ENCODE data around the gene FBXL16.
A peak's percentile ranks its signal among the peaks of the same experiment; 100 is the strongest.

The FBXL16 gene

GRCh38 chr16:649631-650030, 56.0 kb downstream of the FBXL16 start:
- peaks cover 17% of the 10 kb centered on the region for H3K4me1 ChIP-seq (ENCODE audit: insufficient read depth, low read length)
- H2AFZ ChIP-seq (ENCODE audit: low read depth, low read length) = no peak overlapping the region

GRCh38 chr16:648781-649589, 56.6 kb downstream of the FBXL16 start, which contains the start of gene WDR90:
Gene WDR90, plus strand, starts transcription at chr16:649365. Its CDS starts 52 bp downstream, at chr16:649417.
- Histone ChIP-seq H3K9me3 (ENCODE audit: low read length) (no peaks in the 10 kb centered on the region), H3K27me3 (ENCODE audit: insufficient read depth, low read length) (no peaks in the 10 kb centered on the region), H2AFZ (ENCODE audit: low read depth, low read length) (peak within 1 kb of the TSS; percentile 82), H3K36me3 (ENCODE audit: insufficient read depth, low read length) (peaks cover 13% of the 10 kb centered on the region), H3K4me3 (ENCODE audit: low read length) (peak within 1 kb of the TSS; percentile 95), H3K4me1 (ENCODE audit: insufficient read depth, low read length) (peaks cover 17% of the 10 kb centered on the region)

More at GRCh38 chr16:649631-650030, 56.0 kb downstream of the FBXL16 start:
- Histone ChIP-seq H3K4me3 (ENCODE audit: low read length) (peak overlapping the region; percentile 95), H3K27me3 (ENCODE audit: insufficient read depth, low read length) (no peaks in the 10 kb centered on the region), H3K36me3 (ENCODE audit: insufficient read depth, low read length) (peaks cover 15% of the 10 kb centered on the region), H3K9me3 (ENCODE audit: low read length) (no peaks in the 10 kb centered on the region)

- Histone ChIP-seq H3K27me3 (ENCODE audit: insufficient read depth, low read length) (no peaks in the 10 kb centered on the region), H3K4me3 (ENCODE audit: low read length) (peak overlapping the region; percentile 95), H3K9me3 (ENCODE audit: low read length) (no peaks in the 10 kb centered on the region), H2AFZ (ENCODE audit: low read depth, low read length) (peak overlapping the region; percentile 82), H3K36me3 (ENCODE audit: insufficient read depth, low read length) (peaks cover 10% of the 10 kb centered on the region), H3K4me1 (ENCODE audit: insufficient read depth, low read length) (peaks cover 17% of the 10 kb centered on the region)
Measured at GRCh38 chr16:648071-648780, 57.4 kb downstream of the FBXL16 start.

- no peak overlapping the region for H2AFZ ChIP-seq (ENCODE audit: low read depth, low read length)
- H3K4me3 ChIP-seq (ENCODE audit: low read length) = no peak overlapping the region
- H3K36me3 ChIP-seq (ENCODE audit: insufficient read depth, low read length) = peaks cover 7% of the 10 kb centered on the region
- H3K9me3 ChIP-seq (ENCODE audit: low read length) = no peaks in the 10 kb centered on the region
- peaks cover 22% of the 10 kb centered on the region for H3K4me1 ChIP-seq (ENCODE audit: insufficient read depth, low read length)
- no peaks in the 10 kb centered on the region for H3K27me3 ChIP-seq (ENCODE audit: insufficient read depth, low read length)
Measured at GRCh38 chr16:647173-647902, 58.3 kb downstream of the FBXL16 start.

- H2AFZ ChIP-seq (ENCODE audit: low read depth, low read length) = no peak overlapping the region
- H3K27me3 ChIP-seq (ENCODE audit: insufficient read depth, low read length) = no peaks in the 10 kb centered on the region
- no peak overlapping the region for H3K4me3 ChIP-seq (ENCODE audit: low read length)
- H3K4me1 ChIP-seq (ENCODE audit: insufficient read depth, low read length) = peaks cover 25% of the 10 kb centered on the region
- H3K9me3 ChIP-seq (ENCODE audit: low read length) = no peaks in the 10 kb centered on the region
- H3K36me3 ChIP-seq (ENCODE audit: insufficient read depth, low read length) = peaks cover 3% of the 10 kb centered on the region
Measured at GRCh38 chr16:646679-647172, 58.9 kb downstream of the FBXL16 start.

GRCh38 chr16:645852-646678, 59.5 kb downstream of the FBXL16 start:
- Histone ChIP-seq H3K27me3 (ENCODE audit: insufficient read depth, low read length) (no peaks in the 10 kb centered on the region), H3K4me3 (ENCODE audit: low read length) (no peak overlapping the region), H3K4me1 (ENCODE audit: insufficient read depth, low read length) (peaks cover 27% of the 10 kb centered on the region), H3K9me3 (ENCODE audit: low read length) (no peaks in the 10 kb centered on the region), H2AFZ (ENCODE audit: low read depth, low read length) (no peak overlapping the region), H3K36me3 (ENCODE audit: insufficient read depth, low read length) (no peaks in the 10 kb centered on the region)

DNA sequence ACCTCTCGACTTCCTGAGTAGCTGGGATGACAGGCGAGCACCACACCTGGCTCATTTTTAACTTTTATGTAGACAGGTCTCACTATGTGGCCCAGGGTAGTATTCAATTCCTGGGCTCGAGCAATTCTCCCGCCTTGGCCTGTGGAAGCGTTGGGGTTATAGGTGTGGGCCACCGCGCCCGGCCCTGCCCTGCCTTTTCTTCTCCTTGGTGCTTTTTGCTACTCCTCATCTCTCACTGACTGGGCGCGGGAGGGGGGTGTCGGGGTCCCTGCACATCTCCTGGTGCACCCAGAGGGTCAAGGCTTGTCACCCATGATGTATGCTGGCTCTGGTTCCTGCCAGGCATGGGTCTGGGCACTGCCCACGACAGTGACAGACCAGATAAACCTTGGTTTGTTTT, 61.0 kb downstream of the FBXL16 start:
- Histone ChIP-seq H3K36me3 (ENCODE audit: insufficient read depth, low read length) (no peaks in the 10 kb centered on the region), H3K4me3 (ENCODE audit: low read length) (no peak overlapping the region), H2AFZ (ENCODE audit: low read depth, low read length) (no peak overlapping the region), H3K4me1 (ENCODE audit: insufficient read depth, low read length) (peaks cover 21% of the 10 kb centered on the region), H3K9me3 (ENCODE audit: low read length) (no peaks in the 10 kb centered on the region), H3K27me3 (ENCODE audit: insufficient read depth, low read length) (no peaks in the 10 kb centered on the region)

- no peaks in the 10 kb centered on the region for H3K36me3 ChIP-seq (ENCODE audit: insufficient read depth, low read length)
- no peaks in the 10 kb centered on the region for H3K27me3 ChIP-seq (ENCODE audit: insufficient read depth, low read length)
- H3K4me3 ChIP-seq (ENCODE audit: low read length) = peak overlapping the region; percentile 66
- H3K4me1 ChIP-seq (ENCODE audit: insufficient read depth, low read length) = peaks cover 22% of the 10 kb centered on the region
- no peak overlapping the region for H2AFZ ChIP-seq (ENCODE audit: low read depth, low read length)
- H3K9me3 ChIP-seq (ENCODE audit: low read length) = no peaks in the 10 kb centered on the region
Measured at GRCh38 chr16:643050-643368, 62.6 kb downstream of the FBXL16 start.
